HG02798 (cell line): ENCODE results near the gene KMT5B.

Source experiments
- ATAC-seq: cut with Tn5 transposase; IDR thresholded peaks from one replicate; pipeline ENCODE4 v1.9.1; 2021; ENCODE audit warnings: mild to moderate bottlenecking; ENCODE audit not compliant: unreplicated experiment, poor library complexity

Gene KMT5B

DNA sequence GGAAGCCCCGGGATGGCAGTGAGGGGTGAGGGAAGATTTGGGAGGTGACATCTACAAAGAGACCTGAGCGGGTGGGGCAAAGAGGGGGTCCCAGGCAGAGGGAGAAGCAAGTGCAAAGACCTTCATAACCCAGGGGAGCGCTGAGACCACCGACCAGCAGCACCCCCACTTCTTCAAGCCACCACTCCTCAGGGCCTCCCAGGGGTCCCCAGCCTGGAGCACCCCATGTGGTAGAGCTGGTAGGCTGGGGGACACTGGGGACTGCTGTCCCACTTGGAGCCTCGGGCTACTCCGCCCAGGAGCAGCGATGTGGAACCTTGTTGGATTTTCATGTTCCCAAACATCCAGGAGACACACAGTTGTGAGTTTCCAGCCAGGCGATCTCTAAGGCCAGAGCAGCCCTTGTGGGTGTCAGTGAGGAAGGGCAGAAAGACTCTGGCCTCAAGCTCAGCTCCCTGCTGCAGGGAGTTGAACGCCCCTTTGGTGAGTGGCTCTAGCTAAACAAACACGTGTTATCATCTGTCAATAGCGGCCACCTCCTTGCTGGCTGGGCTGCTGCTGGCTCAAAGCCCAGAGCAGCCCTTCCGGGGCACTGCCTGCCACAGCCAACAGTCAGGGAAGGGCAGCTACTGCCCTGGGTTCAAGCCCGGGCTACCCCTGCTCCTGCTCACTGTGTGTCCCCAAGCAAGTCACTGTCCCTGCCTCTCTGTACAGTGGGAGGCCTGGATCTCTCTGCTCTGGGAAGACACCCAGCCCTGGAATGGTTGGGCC, 66.2 kb downstream of the KMT5B start:
- no peak for ATAC-seq

- ATAC-seq, result no peak
These were observed 67.0 kb downstream of the KMT5B start for GRCh38 chr11:68146010-68146540.

DNA sequence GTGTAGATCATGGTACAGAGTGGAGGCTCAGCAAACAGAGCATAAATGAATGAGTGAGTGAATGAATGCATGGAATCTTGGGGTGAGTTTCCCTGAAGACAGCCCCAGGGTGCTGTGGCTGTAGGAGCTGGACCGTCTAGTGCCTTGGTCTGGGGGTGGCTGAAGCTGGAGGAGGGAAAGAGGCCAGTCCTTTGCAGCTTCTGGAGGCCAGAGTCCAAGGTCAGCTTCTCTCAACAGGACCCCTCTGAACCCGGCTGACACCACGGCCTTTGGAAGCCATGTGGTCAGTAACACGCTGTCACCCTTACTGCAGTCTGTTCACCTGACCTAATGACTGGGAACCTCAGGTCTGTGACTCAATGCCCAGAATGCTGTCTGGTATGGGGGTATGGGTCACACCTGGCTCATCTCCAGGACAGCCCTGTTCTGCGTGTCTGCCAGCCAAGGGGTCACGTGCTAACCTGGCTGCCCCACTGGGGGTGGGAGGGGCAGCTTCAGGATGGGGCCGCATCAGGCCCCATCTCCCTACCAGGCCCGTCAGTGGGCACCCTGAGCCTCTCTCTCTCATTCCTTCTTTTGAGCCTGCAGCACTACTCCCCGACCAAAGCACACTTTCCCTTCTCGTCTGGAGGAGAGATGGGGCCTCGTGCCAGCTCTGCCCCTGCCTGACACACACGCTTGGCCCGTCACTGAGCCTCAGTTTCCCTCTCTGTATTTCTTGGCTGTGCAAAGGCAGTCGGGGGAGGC, 67.8 kb downstream of the KMT5B start:
- ATAC-seq, result no peak

DNA sequence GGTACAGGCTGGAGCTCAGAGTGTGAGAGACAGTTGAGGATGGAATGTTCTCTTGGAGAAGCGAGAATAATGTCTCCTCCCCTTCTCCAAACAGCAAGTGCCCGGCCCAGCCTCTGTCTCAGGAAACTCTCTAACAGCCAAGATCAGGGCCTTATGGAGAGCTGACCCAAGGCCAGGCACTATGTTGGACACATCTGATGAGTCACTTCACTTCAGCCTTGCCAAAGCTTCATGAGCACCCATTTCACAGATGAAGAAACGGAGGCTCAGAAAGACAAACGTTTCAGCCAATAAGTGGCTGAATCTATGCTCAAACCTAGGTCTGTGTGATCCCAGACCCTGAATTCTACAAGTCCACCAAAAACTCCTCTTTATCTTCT, 69.8 kb downstream of the KMT5B start:
- ATAC-seq, result no peak

GRCh38 chr11:68142441-68143309, 70.4 kb downstream of the KMT5B start:
- no peak for ATAC-seq

GRCh38 chr11:68142028-68142412, 71.1 kb downstream of the KMT5B start:
- no peak for ATAC-seq

GRCh38 chr11:68141246-68142027, 71.7 kb downstream of the KMT5B start:
- no peak for ATAC-seq

DNA sequence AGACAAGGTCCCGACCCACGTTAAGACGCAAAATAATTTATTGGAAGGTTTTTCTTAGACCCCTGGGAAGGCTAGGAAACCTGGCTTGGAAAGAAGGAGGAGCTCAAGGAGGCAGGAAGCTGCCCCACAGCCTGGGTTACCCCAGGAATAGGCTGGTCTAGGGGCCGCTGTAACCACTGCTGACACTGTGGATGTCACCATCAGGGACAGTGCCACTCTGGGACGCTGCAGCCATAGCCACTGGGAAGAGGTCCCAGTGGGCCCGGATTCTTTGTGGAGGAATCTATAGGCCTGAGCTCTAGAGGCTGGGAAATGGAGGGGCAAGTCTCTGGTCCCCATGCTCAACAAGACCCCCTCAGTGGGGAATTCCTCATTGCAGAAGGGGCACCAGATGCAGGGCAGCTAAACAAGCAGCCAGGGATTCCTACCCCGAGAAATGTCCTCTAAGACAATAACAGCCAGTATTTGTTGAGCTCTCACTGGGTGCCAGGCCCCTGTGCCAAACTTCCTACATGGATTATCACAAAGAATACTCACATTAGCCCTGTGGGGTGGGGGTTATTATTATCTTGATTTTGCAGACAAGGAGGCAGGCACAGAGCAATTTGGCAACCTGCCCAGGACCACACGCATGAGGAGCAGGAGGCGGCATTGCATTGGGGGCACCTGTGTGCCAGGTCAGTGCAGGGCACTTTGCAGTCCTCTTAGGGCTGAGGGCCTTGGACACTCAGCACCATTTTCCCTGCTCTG, 72.4 kb downstream of the KMT5B start:
- ATAC-seq, result no peak

- no peak for ATAC-seq
These were observed 74.9 kb downstream of the KMT5B start for GRCh38 chr11:68138237-68138636.

DNA sequence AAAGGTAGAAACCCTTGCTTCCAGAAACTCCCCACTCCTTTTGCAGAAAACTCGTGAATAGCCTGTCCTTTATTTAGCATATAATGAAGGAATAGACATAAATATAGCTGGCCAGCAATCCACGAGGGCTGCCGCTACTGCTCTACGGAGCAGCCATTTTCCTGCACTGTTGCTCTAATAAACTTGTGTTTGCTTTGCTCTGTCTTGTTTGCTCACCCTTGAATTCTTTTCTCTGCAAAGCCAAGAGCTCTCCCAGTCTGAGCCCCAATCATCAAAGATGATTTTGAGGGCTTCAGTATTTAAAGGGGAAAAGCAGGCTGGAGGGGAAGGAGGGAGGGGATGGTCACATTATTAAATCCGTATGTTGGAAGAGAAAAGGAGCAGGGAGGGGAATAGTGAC, 75.3 kb downstream of the KMT5B start:
- no peak for ATAC-seq

DNA sequence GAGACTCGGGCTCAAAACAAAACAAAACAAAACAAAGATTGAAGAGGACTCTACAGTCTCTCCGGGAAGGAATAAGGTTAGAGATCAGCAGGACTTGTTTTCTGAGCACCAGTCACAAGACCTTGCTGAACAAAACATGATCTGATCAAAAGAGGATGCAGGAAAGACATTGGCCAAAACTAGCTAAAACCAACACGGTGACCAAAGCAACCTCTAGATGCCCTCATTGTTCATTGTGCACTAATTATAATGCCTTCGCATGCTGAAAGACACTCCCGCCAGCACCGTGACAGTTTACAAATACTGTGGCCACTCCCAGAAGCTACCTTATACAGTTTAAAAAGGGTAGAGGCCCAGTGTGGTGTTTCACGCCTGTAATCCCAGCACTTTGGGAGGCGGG, 76.2 kb downstream of the KMT5B start:
- no peak for ATAC-seq

DNA sequence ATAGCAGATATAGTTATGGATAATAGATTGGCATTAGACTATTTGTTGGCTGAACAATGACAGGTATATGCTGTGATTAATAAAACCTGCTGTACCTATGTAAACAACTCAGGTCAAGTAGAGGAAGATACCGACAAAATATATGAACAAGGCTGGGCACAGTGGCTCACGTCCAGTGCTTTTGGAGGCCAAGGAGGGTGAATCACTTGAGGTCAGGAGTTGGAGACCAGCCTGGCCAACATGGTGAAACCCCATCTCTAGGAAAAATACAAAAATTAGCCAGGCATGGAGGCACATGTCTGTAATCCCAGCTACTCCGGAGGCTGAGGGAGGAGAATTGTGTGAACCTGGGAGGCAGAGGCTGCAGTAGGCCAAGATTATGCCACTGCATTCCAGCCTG, 77.9 kb downstream of the KMT5B start:
- ATAC-seq, result no peak

GRCh38 chr11:68133761-68134160, 79.3 kb downstream of the KMT5B start:
- ATAC-seq, result no peak

DNA sequence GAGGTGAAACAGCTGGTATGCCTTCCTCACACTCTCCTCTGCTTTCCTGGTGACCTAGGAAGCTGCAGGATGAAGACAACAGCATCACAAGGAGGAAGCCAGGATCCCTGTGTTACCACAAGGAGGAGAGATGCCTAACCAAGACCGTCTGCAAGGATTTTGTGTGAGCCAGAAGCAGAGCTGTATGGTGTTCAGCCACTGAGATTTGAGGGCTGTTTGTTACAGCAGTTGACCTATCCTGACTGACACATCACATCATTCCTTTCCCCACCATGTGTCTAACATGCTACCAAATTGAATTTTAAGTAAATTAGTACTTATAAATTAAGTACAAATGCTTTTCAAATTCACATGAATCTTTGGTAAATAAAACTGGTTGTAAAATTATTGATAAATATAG, 83.0 kb downstream of the KMT5B start:
- no peak for ATAC-seq

- no peak for ATAC-seq
These were observed 84.3 kb downstream of the KMT5B start for GRCh38 chr11:68128682-68129327.

DNA sequence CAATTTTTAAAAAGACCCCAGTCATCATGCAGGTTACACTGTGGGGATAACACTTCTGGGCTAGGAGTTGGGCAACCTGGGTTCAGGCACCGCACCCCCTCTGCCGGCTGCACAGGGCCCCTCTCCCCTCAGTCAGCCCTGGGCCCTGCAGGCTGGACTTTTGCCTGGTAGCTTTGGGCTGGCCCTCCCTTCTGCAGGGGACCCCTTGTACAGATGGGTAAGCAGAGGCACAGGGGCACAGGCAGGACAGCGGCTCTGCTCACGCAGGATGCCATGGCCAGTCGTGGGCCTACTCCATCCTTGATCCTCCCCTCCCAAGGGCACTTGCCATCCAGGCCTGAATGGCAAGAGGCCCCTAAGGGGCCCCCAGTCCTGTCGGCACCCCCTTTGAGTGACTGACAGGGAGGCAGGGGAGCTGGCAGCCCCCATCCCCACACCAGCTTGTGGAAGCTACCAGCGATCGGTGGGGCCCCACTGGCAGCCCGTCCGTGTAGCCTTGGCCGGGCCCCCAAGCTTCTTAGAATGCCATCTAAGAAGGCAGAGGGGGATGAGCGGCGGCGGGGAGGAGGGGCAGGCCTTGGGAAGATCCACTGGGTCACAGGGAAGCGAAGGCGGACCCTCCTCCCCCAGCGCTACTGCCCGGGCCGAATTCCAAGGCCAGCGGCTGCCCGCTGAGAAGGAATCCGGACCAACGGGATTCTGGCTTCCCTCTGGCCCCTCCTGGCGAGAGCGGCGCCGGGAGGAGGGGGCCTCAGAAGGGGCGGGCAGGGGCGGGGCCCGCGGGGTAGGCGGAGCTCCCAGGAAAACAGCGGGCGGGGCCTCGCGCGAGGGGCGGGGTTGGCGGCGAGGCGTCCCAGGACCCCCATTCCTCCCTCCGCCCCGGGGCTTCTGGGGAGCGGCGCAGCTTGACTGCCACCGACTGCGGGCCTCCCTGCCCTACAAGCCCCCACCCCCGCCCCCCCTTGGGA, 85.1 kb downstream of the KMT5B start:
- ATAC-seq, result no peak

DNA sequence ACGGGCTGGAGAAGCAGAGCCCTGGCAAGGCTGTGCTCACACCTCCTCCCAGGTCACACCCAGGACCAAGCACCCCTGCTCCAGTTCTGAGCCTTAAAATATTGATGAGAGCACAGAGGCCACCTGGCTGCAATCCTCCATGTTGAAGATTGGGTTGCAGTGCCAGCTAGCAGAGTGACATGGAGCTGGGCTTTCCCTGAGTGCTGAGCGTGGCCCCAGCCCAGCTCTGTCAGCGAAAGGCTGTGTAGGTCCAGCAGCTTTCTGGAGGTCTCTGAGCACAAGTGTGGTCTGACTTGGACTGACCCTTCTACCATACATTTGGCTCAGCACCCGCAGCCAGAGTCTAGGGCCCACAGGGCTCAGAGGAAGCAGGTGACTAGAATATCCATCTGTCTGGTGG, 87.9 kb downstream of the KMT5B start:
- no peak for ATAC-seq
